Trophoblast cell (in vitro differentiated cells and primary cell): ENCODE results near the gene MACROD2.
A peak's percentile ranks its signal among the peaks of the same experiment; 100 is the strongest.

Experiments used
- DNase-seq, 2 donors: peaks; one replicate each; pipeline ENCODE4 v3.0.0-alpha.2; 2016
- H2AFZ ChIP-seq: 2 replicates; pipeline ENCODE4 v1.6.1; 2013; ENCODE audit warnings: low read length, moderate library complexity, mild to moderate bottlenecking; ENCODE audit not compliant: insufficient read depth, poor library complexity
- H2AK5ac ChIP-seq: 2 replicates; pipeline ENCODE4 v1.6.1; 2013; ENCODE audit warnings: mild to moderate bottlenecking, low read length
- H2BK120ac ChIP-seq: 2 replicates; pipeline ENCODE4 v1.6.1; 2013; ENCODE audit warnings: low read length, mild to moderate bottlenecking, moderate library complexity; ENCODE audit not compliant: insufficient read depth, poor library complexity
- H2BK12ac ChIP-seq: 2 replicates; pipeline ENCODE4 v1.6.1; 2013; ENCODE audit warnings: mild to moderate bottlenecking, low read length, moderate library complexity
- H2BK5ac ChIP-seq: 2 replicates; pipeline ENCODE4 v1.6.1; 2013; ENCODE audit warnings: low read length, low read depth, moderate library complexity, mild to moderate bottlenecking; ENCODE audit not compliant: poor library complexity
- H3K14ac ChIP-seq: 2 replicates; pipeline ENCODE4 v1.6.1; 2013; ENCODE audit warnings: mild to moderate bottlenecking, low read length
- H3K18ac ChIP-seq: 2 replicates; pipeline ENCODE4 v1.6.1; 2013; ENCODE audit warnings: mild to moderate bottlenecking, low read length
- H3K23ac ChIP-seq: 2 replicates; pipeline ENCODE4 v1.6.1; 2013; ENCODE audit warnings: low read length
- H3K27ac ChIP-seq: 2 replicates; pipeline ENCODE4 v1.5.1; 2013; ENCODE audit warnings: low read depth, mild to moderate bottlenecking, inconsistent platforms, low read length, moderate library complexity
- H3K27me3 ChIP-seq: 2 replicates; pipeline ENCODE4 v1.6.1; 2013; ENCODE audit warnings: inconsistent platforms, mild to moderate bottlenecking, low read length, moderate library complexity; ENCODE audit not compliant: insufficient read depth
- H3K36me3 ChIP-seq, 2 experiments: 1 replicate in 1 of 2; 2 replicates in 1 of 2; pipeline ENCODE4 v1.6.1; 2013; ENCODE audit warnings: low read length in 2 of 2, mild to moderate bottlenecking in 2 of 2, moderate library complexity in 1 of 2; ENCODE audit not compliant: insufficient read depth in 2 of 2, control insufficient read depth in 1 of 2
- H3K4ac ChIP-seq: 2 replicates; pipeline ENCODE4 v1.6.1; 2013; ENCODE audit warnings: low read depth, mild to moderate bottlenecking, low read length, moderate library complexity
- H3K4me1 ChIP-seq, 2 experiments: 1 replicate in 1 of 2; 2 replicates in 1 of 2; pipeline ENCODE4 v1.6.1; 2013; ENCODE audit warnings: low read length in 2 of 2, mild to moderate bottlenecking in 2 of 2, moderate library complexity in 1 of 2; ENCODE audit not compliant: insufficient read depth in 2 of 2, control insufficient read depth in 1 of 2
- H3K4me2 ChIP-seq: 2 replicates; pipeline ENCODE4 v1.6.1; 2013; ENCODE audit warnings: inconsistent platforms, mild to moderate bottlenecking, low read length, moderate library complexity
- H3K4me3 ChIP-seq: 2 replicates; pipeline ENCODE4 v1.5.1; 2013; ENCODE audit warnings: mild to moderate bottlenecking, low read depth, low read length, inconsistent platforms
- H3K79me1 ChIP-seq: one replicate; pipeline ENCODE4 v1.6.1; 2013; ENCODE audit warnings: low read length
- H3K79me2 ChIP-seq: 2 replicates; pipeline ENCODE4 v1.6.1; 2013; ENCODE audit warnings: low read length, mild to moderate bottlenecking; ENCODE audit not compliant: control insufficient read depth, insufficient read depth, poor library complexity
- H3K9ac ChIP-seq: 2 replicates; pipeline ENCODE4 v1.6.1; 2013; ENCODE audit warnings: mild to moderate bottlenecking, low read length
- H3K9me3 ChIP-seq: 2 replicates; pipeline ENCODE4 v1.6.1; 2013; ENCODE audit warnings: low read depth, mild to moderate bottlenecking, control low read depth, inconsistent platforms, low read length; ENCODE audit not compliant: insufficient read depth
- H4K12ac ChIP-seq: 2 replicates; pipeline ENCODE4 v1.6.1; 2013; ENCODE audit warnings: low read depth, mild to moderate bottlenecking, low read length, moderate library complexity
- H4K8ac ChIP-seq: 2 replicates; pipeline ENCODE4 v1.6.1; 2013; ENCODE audit warnings: low read depth, mild to moderate bottlenecking, low read length, moderate library complexity
- H4K91ac ChIP-seq: one replicate; pipeline ENCODE4 v1.6.1; 2013; ENCODE audit warnings: low read depth, mild to moderate bottlenecking, low read length, moderate library complexity
- WGBS: extraction: QIAGEN DNeasy Blood & Tissue Kit; methylation state at CpG from one replicate; pipeline ENCODE4 v1.1.7; 2013; ENCODE audit warnings: missing lambda C conversion rate; ENCODE audit not compliant: insufficient read length, insufficient coverage; ENCODE audit errors: extremely low coverage; 5-methylcytosine and 5-hydroxymethylcytosine counted together

MACROD2 gene

DNA sequence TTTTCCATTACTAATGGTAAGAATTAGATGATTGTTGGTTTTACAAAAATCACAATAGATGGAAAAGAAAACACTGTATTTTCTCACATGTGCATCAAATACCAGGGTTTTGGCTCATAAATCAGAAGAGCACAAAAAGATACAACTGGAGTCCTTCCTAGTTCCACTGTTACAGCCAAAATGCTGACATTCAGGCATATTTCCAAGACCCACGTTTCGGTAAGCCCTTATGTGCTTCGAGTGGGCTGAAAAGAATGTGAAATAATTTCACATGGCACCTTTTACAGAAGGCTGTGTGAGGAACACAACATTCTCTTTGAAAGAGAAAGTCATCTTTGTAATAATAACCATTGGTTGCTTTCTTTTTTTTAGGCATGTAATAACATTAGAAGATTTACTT lies 668.8 kb downstream of the MACROD2 start:
- Histone ChIP-seq H3K4me2 (no peak overlapping the region), H2AFZ (no peak overlapping the region), H3K9ac (no peak overlapping the region), H3K79me1 (no peaks in the 10 kb centered on the region), H3K79me2 (no peaks in the 10 kb centered on the region), H3K36me3 (no peaks in the 10 kb centered on the region), H3K4me1 (no peaks in the 10 kb centered on the region), H2BK5ac (no peak overlapping the region), H2AK5ac (no peak overlapping the region), H3K14ac (no peak overlapping the region), H2BK120ac (no peak overlapping the region), H3K23ac (no peak overlapping the region), H4K8ac (no peak overlapping the region), H4K91ac (no peak overlapping the region), H4K12ac (no peak overlapping the region), H3K4ac (no peak overlapping the region), H3K18ac (no peak overlapping the region), H3K27me3 (no peaks in the 10 kb centered on the region), H3K9me3 (no peaks in the 10 kb centered on the region), H3K27ac (no peak overlapping the region), H3K4me3 (no peak overlapping the region), H2BK12ac (no peak overlapping the region)
- no CpG with 5 or more reads among the region's 3 CpGs for WGBS
- no peak for DNase-seq

DNA sequence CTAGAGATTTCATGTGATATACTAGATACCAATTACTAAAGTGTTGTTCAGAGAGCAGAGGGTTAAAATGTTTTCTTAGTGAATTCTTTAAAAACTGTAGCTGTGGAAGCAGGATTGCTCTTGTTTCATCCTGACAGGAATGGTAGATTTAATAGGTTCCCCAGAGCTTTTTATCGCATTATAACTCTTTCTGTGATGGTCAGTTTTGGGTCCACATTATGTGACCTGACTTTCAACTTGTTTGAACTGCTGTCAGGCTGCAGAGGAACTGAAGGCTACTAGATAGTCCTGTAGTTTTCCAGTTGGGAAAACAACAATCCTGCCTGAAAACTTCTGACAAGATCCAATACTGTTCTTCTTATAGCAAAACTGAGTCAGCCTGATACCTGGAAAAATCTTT lies 671.4 kb downstream of the MACROD2 start:
- Histone ChIP-seq H3K14ac (no peak overlapping the region), H3K4me1 (no peaks in the 10 kb centered on the region), H4K12ac (no peak overlapping the region), H3K4me3 (no peak overlapping the region), H2AK5ac (no peak overlapping the region), H3K36me3 (no peaks in the 10 kb centered on the region), H3K9ac (no peak overlapping the region), H3K79me2 (no peaks in the 10 kb centered on the region), H2BK120ac (no peak overlapping the region), H3K18ac (no peak overlapping the region), H3K27me3 (no peaks in the 10 kb centered on the region), H3K4ac (no peak overlapping the region), H2BK12ac (no peak overlapping the region), H4K91ac (no peak overlapping the region), H3K27ac (no peak overlapping the region), H3K23ac (no peak overlapping the region), H2AFZ (no peak overlapping the region), H4K8ac (no peak overlapping the region), H3K4me2 (no peak overlapping the region), H3K79me1 (no peaks in the 10 kb centered on the region), H3K9me3 (no peaks in the 10 kb centered on the region), H2BK5ac (no peak overlapping the region)
- WGBS: no CpG with 5 or more reads among the region's 1 CpG
- peak in 1 of 2 donors; percentile 5 for DNase-seq

GRCh38 chr20:14667226-14667625 lies 671.9 kb downstream of the MACROD2 start:
- H4K12ac ChIP-seq: no peak overlapping the region
- H3K79me2 ChIP-seq: no peaks in the 10 kb centered on the region
- no peak overlapping the region for H3K23ac ChIP-seq
- H3K9ac ChIP-seq: no peak overlapping the region
- no peaks in the 10 kb centered on the region for H3K4me1 ChIP-seq
- WGBS: no CpG with 5 or more reads among the region's 2 CpGs
- no peak overlapping the region for H3K14ac ChIP-seq
- no peak overlapping the region for H2BK120ac ChIP-seq
- no peak for DNase-seq
- H4K8ac ChIP-seq: no peak overlapping the region
- no peaks in the 10 kb centered on the region for H3K79me1 ChIP-seq
- no peak overlapping the region for H3K18ac ChIP-seq
- H2AFZ ChIP-seq: no peak overlapping the region
- no peaks in the 10 kb centered on the region for H3K27me3 ChIP-seq
- H2AK5ac ChIP-seq: no peak overlapping the region
- H4K91ac ChIP-seq: no peak overlapping the region
- no peak overlapping the region for H3K4me2 ChIP-seq
- H3K4ac ChIP-seq: no peak overlapping the region
- H3K36me3 ChIP-seq: no peaks in the 10 kb centered on the region
- no peaks in the 10 kb centered on the region for H3K9me3 ChIP-seq
- H3K4me3 ChIP-seq: no peak overlapping the region
- H2BK12ac ChIP-seq: no peak overlapping the region
- no peak overlapping the region for H2BK5ac ChIP-seq
- H3K27ac ChIP-seq: no peak overlapping the region

DNA sequence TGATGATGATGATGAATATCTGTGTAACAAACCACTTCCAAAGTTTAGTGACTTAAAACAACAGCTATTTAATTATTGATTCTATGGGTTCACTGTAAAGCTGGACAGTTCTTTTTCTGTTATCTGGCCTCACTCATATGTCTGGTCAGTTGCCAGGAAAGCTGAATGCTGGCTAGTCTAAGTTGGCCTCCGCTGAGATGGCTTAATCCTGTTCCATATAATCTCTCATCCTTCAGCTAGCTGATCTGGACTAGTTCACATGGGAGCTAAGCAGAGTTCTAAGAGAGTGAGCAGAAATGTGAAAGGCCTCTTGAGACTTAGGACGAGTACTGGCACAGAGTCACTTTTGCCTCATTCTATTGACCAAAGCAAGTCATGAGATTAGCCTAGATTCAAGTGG lies 676.8 kb downstream of the MACROD2 start:
- Histone ChIP-seq H3K79me1 (no peaks in the 10 kb centered on the region), H4K12ac (no peak overlapping the region), H3K79me2 (no peaks in the 10 kb centered on the region), H3K9ac (no peak overlapping the region), H2BK120ac (no peak overlapping the region), H4K8ac (no peak overlapping the region), H3K18ac (no peak overlapping the region), H2AFZ (no peak overlapping the region), H2AK5ac (no peak overlapping the region), H3K27me3 (no peaks in the 10 kb centered on the region), H3K36me3 (no peaks in the 10 kb centered on the region), H3K4me3 (no peak overlapping the region), H3K23ac (no peak overlapping the region), H3K4me1 (no peaks in the 10 kb centered on the region), H4K91ac (no peak overlapping the region), H3K27ac (no peak overlapping the region), H3K9me3 (no peaks in the 10 kb centered on the region), H3K4me2 (no peak overlapping the region), H2BK12ac (no peak overlapping the region), H3K14ac (no peak overlapping the region), H2BK5ac (no peak overlapping the region), H3K4ac (no peak overlapping the region)
- WGBS: no CpG with 5 or more reads among the region's 2 CpGs
- DNase-seq: no peak
